Breast epithelium (tissue), 4 donors: ENCODE results near the gene HGS. TPM values are rescaled to one million over a fixed set of nuclear protein-coding genes. Genes with fewer than 3 reads are reported as not detected.

ENCODE experiments used
- DNase-seq, 2 donors: peaks; one replicate each; pipeline ENCODE4 v3.0.0-alpha.2; 2019; ENCODE audit warnings: low spot score in 2 of 2
- H3K27ac ChIP-seq, 2 donors: fragments of 200-600 bp; sonication (generic) in 1 of 2; one replicate each; pipeline ENCODE4 v1.5.1; 2016 to 2019; ENCODE audit warnings: mild to moderate bottlenecking in 1 of 2
- H3K27me3 ChIP-seq, 2 donors: fragments of 200-600 bp; sonication (generic) in 1 of 2; one replicate each; pipeline versions ENCODE4 v1.5.1 to v1.6.0; 2017 to 2019; ENCODE audit warnings: control low read depth in 1 of 2, mild to moderate bottlenecking in 1 of 2
- H3K36me3 ChIP-seq: fragments of 200-600 bp; one replicate; pipeline ENCODE4 v1.5.1; 2019
- H3K4me1 ChIP-seq, 2 donors: fragments of 200-600 bp; sonication (generic); one replicate each; pipeline ENCODE4 v1.5.1; 2016 to 2019; ENCODE audit warnings: control low read depth in 1 of 2
- H3K4me3 ChIP-seq, 3 donors: fragments of 200-600 bp; sonication (generic); 1 replicate in 2 of 3; 2 replicates in 1 of 3; pipeline ENCODE4 v1.5.1; 2016 to 2019; ENCODE audit warnings: mild to moderate bottlenecking in 3 of 3, moderate library complexity in 2 of 3
- H3K9me3 ChIP-seq, 2 donors: fragments of 200-600 bp; sonication (generic) in 1 of 2; one replicate each; pipeline ENCODE4 v1.5.1; 2016 to 2019; ENCODE audit warnings: control low read depth in 1 of 2
- CTCF ChIP-seq, 3 donors: fragments of 450-650 bp; IDR thresholded peaks; one replicate each; pipeline ENCODE4 v1.5.1; 2016 to 2017; ENCODE audit warnings: antibody characterized with exemption in 3 of 3, mild to moderate bottlenecking in 3 of 3, moderate library complexity in 3 of 3
- POLR2A ChIP-seq: fragments of 450-650 bp; IDR thresholded peaks from one replicate; pipeline ENCODE4 v1.6.1; 2016; ENCODE audit warnings: antibody characterized with exemption, mild to moderate bottlenecking, moderate library complexity
- POLR2AphosphoS5 ChIP-seq, 3 donors: sonication (generic); formaldehyde crosslinking; IDR thresholded peaks; one replicate each; pipeline ENCODE4 v1.6.1; 2017; ENCODE audit warnings: antibody characterized with exemption in 3 of 3
- intact Hi-C: fragments of 100-400 bp; cut with DNase I; formaldehyde crosslinking; loops from one replicate; pipeline ENCODE4 v1.15.1; 2023; ENCODE audit warnings: low total_unique reads
- total RNA-seq, 3 donors: library from RNA; depleted of rRNA; stranded (reverse); fragments of >200 nt; gene quantifications; one replicate each; pipeline ENCODE4 v1.1.0, GENCODE V29; 2016

HGS gene
- total RNA-seq, 3 donors from 2014 or later = 61.0 to 75.0 (median 64.6) TPM

GRCh38 chr17:81708739-81709185 is 25.0 kb downstream of the HGS start:
- peaks cover 18 to 28% of the 10 kb centered on the region in 2 donors for H3K4me1 ChIP-seq
- no peak for DNase-seq
- no peak overlapping the region for H3K4me3 ChIP-seq
- H3K36me3 ChIP-seq = no peaks in the 10 kb centered on the region
- H3K9me3 ChIP-seq = no peaks in the 10 kb centered on the region
- no peak for TF ChIP-seq POLR2AphosphoS5 (IDR thresholded peaks at IDR 0.05)
- no peak for TF ChIP-seq POLR2A
- no peak for TF ChIP-seq CTCF (IDR thresholded peaks at IDR 0.05)
- intact Hi-C loops = no loop called here
- H3K27me3 ChIP-seq = no peaks in the 10 kb centered on the region
- no peak overlapping the region for H3K27ac ChIP-seq

- no peak overlapping the region for H3K27ac ChIP-seq
- H3K36me3 ChIP-seq = no peaks in the 10 kb centered on the region
- no peaks in the 10 kb centered on the region for H3K27me3 ChIP-seq
- TF ChIP-seq CTCF (IDR thresholded peaks at IDR 0.05) (no peak), POLR2A (no peak), POLR2AphosphoS5 (IDR thresholded peaks at IDR 0.05) (no peak)
- DNase-seq = no peak
- H3K4me1 ChIP-seq = peaks cover 11 to 19% of the 10 kb centered on the region in 2 donors
- H3K9me3 ChIP-seq = no peaks in the 10 kb centered on the region
- intact Hi-C loops = no loop called here
- H3K4me3 ChIP-seq = peak overlapping the region in 2 of 3 donors; percentile 79 to 94
Observed at GRCh38 chr17:81710514-81711308, 26.9 kb downstream of the HGS start.

- TF ChIP-seq CTCF (IDR thresholded peaks at IDR 0.05) (peak in 1 of 3 donors; percentile 51), POLR2AphosphoS5 (IDR thresholded peaks at IDR 0.05) (no peak)
- H3K36me3 ChIP-seq = no peaks in the 10 kb centered on the region
- peaks cover 11 to 19% of the 10 kb centered on the region in 2 donors for H3K4me1 ChIP-seq
- peak within 1 kb of the TSS; percentile 79 to 94 (median 80) for H3K4me3 ChIP-seq
- intact Hi-C loops = no loop called here
- H3K27me3 ChIP-seq = no peaks in the 10 kb centered on the region
- H3K27ac ChIP-seq = peak within 1 kb of the TSS; percentile 42 to 71
- no peaks in the 10 kb centered on the region for H3K9me3 ChIP-seq
- DNase-seq = peak; percentile 55 to 72
Observed at GRCh38 chr17:81711814-81712467, 28.1 kb downstream of the HGS start, which contains the start of gene SLC25A10. SLC25A10 (plus strand) TSS chr17:81712284; CDS start chr17:81712427, 143 bp downstream.

GRCh38 chr17:81712468-81713003 is 28.7 kb downstream of the HGS start:
- no peaks in the 10 kb centered on the region for H3K9me3 ChIP-seq
- intact Hi-C loops = no loop called here
- H3K4me3 ChIP-seq = peak overlapping the region; percentile 79 to 94 (median 80)
- DNase-seq = no peak
- H3K27ac ChIP-seq = peak overlapping the region; percentile 40 to 71
- no peaks in the 10 kb centered on the region for H3K27me3 ChIP-seq
- no peaks in the 10 kb centered on the region for H3K36me3 ChIP-seq
- peaks cover 11 to 19% of the 10 kb centered on the region in 2 donors for H3K4me1 ChIP-seq
- TF ChIP-seq CTCF (IDR thresholded peaks at IDR 0.05) = no peak
- TF ChIP-seq POLR2A = no peak
- no peak for TF ChIP-seq POLR2AphosphoS5 (IDR thresholded peaks at IDR 0.05)
